Measurements from ENCODE around the gene KIT. TPM values are rescaled to one million over a fixed set of nuclear protein-coding genes. Genes with fewer than 3 reads are reported as not detected.

KIT gene
- polyA plus RNA-seq, 1 donor (not counting 4 experiments of a cell fraction or from before 2014, with no cell fraction given) = 0.01 TPM

GRCh38 chr4:54719378-54719777, 61.6 kb downstream of the KIT start:
- Histone ChIP-seq H3K9ac (ENCODE audit: control insufficient read depth, extremely low read depth, insufficient read depth, low read length) (no peak overlapping the region), H3K4me1 (ENCODE audit: control insufficient read depth, extremely low read depth, insufficient read depth, low read length) (no peaks in the 10 kb centered on the region), H3K4me2 (ENCODE audit: control insufficient read depth, extremely low read depth, insufficient read depth, low read depth, low read length) (no peak overlapping the region), H3K36me3 (ENCODE audit: control insufficient read depth in 2 of 2, extremely low read depth in 1 of 2, insufficient read depth in 2 of 2, low read length in 2 of 2) (no peaks in the 10 kb centered on the region), H3K9me3 (ENCODE audit: control insufficient read depth, low read depth, low read length) (no peaks in the 10 kb centered on the region), H3K79me2 (ENCODE audit: control insufficient read depth, insufficient read depth, low read length) (no peaks in the 10 kb centered on the region), H2AFZ (ENCODE audit: control insufficient read depth, low read length) (no peak overlapping the region), H3K4me3 (ENCODE audit: control insufficient read depth in 2 of 3, extremely low read depth in 1 of 3, insufficient read depth in 2 of 3, low read depth in 1 of 3, low read length in 3 of 3) (no peak overlapping the region), H3K27me3 (ENCODE audit: control insufficient read depth, extremely low read depth, insufficient read depth, low read length) (no peaks in the 10 kb centered on the region), H4K20me1 (ENCODE audit: control insufficient read depth, extremely low read depth, insufficient read depth, low read length) (no peaks in the 10 kb centered on the region), H3K27ac (ENCODE audit: control insufficient read depth, insufficient read depth, low read length) (no peak overlapping the region), H3K9me1 (ENCODE audit: control insufficient read depth, extremely low read depth, insufficient read depth, low read length) (no peaks in the 10 kb centered on the region)
- TF ChIP-seq EZH2 (IDR thresholded peaks at IDR 0.05; ENCODE audit: low read length) (no peak), CTCF (optimal IDR thresholded peaks at IDR 0.05 in 1 of 3, IDR thresholded peaks at IDR 0.05 in 1 of 3, conservative IDR thresholded peaks at IDR 0.05 in 1 of 3; ENCODE audit: extremely low read depth in 1 of 3, insufficient read depth in 2 of 3, low read length in 3 of 3) (no peak)
- no peak for FAIRE-seq
- dilution Hi-C loops (cut with MboI; ENCODE audit: extremely low pct_ligation_motif_present, low sequenced_read_pairs) = no loop called here
- DNase-seq (ENCODE audit: low read depth, low spot score) = no peak

GRCh38 chr4:54723220-54723619, 65.5 kb downstream of the KIT start:
- Histone ChIP-seq H3K4me1 (ENCODE audit: control insufficient read depth, extremely low read depth, insufficient read depth, low read length) (no peaks in the 10 kb centered on the region), H3K4me3 (ENCODE audit: control insufficient read depth in 2 of 3, extremely low read depth in 1 of 3, insufficient read depth in 2 of 3, low read depth in 1 of 3, low read length in 3 of 3) (no peak overlapping the region), H2AFZ (ENCODE audit: control insufficient read depth, low read length) (no peak overlapping the region), H3K9ac (ENCODE audit: control insufficient read depth, extremely low read depth, insufficient read depth, low read length) (no peak overlapping the region), H3K4me2 (ENCODE audit: control insufficient read depth, extremely low read depth, insufficient read depth, low read depth, low read length) (no peak overlapping the region), H3K27me3 (ENCODE audit: control insufficient read depth, extremely low read depth, insufficient read depth, low read length) (no peaks in the 10 kb centered on the region), H3K27ac (ENCODE audit: control insufficient read depth, insufficient read depth, low read length) (no peak overlapping the region), H3K36me3 (ENCODE audit: control insufficient read depth in 2 of 2, extremely low read depth in 1 of 2, insufficient read depth in 2 of 2, low read length in 2 of 2) (no peaks in the 10 kb centered on the region), H3K9me3 (ENCODE audit: control insufficient read depth, low read depth, low read length) (no peaks in the 10 kb centered on the region), H3K9me1 (ENCODE audit: control insufficient read depth, extremely low read depth, insufficient read depth, low read length) (no peaks in the 10 kb centered on the region), H3K79me2 (ENCODE audit: control insufficient read depth, insufficient read depth, low read length) (no peaks in the 10 kb centered on the region), H4K20me1 (ENCODE audit: control insufficient read depth, extremely low read depth, insufficient read depth, low read length) (no peaks in the 10 kb centered on the region)
- dilution Hi-C loops (cut with MboI; ENCODE audit: extremely low pct_ligation_motif_present, low sequenced_read_pairs) = no loop called here
- FAIRE-seq (no peak), DNase-seq (ENCODE audit: low read depth, low spot score) (no peak)
- no peak for TF ChIP-seq CTCF (optimal IDR thresholded peaks at IDR 0.05 in 1 of 3, IDR thresholded peaks at IDR 0.05 in 1 of 3, conservative IDR thresholded peaks at IDR 0.05 in 1 of 3; ENCODE audit: extremely low read depth in 1 of 3, insufficient read depth in 2 of 3, low read length in 3 of 3)
- TF ChIP-seq EZH2 (IDR thresholded peaks at IDR 0.05; ENCODE audit: low read length) = no peak

Measured in keratinocyte (primary cell).